IMR-90 (cell line): ENCODE data around the gene HJURP. TPM values are rescaled to one million over a fixed set of nuclear protein-coding genes. Genes with fewer than 3 reads are reported as not detected.

ENCODE experiments used
- ATAC-seq: fragments of 200-7000 bp; cut with Tn5 transposase; 2 replicates; pipeline ENCODE4 v1.9.1; 2020; ENCODE audit warnings: low read depth, mild to moderate bottlenecking, moderate library complexity
- BruUV-seq: library from RNA; stranded (reverse); fragments of 400-500 nt; replicated peaks from 2 replicates; lab custom pipeline; 2021; lab: Mats Ljungman, UMichigan
- CTCF ChIA-PET: fragments of 300-600 bp; formaldehyde crosslinking; extraction: SDS; loops from one replicate; lab custom pipeline; 2021; ENCODE audit warnings: antibody characterized with exemption; lab: Yijun Ruan, JAX
- POLR2A ChIA-PET: fragments of 300-600 bp; sonication (Branson Sonifier 250); formaldehyde crosslinking; loops from one replicate; lab custom pipeline; 2022; ENCODE audit warnings: antibody characterized with exemption; ENCODE audit not compliant: unreplicated experiment; lab: Charles Lee
- DNase-seq: peaks from one replicate; pipeline ENCODE4 v3.0.0; 2013
- H2AFZ ChIP-seq: replicated peaks from 2 replicates; pipeline ENCODE3; 2013; ENCODE audit warnings: low read length, mild to moderate bottlenecking; ENCODE audit not compliant: poor library complexity
- H2AK5ac ChIP-seq: 2 replicates; pipeline ENCODE4 v1.6.1; 2013; ENCODE audit warnings: low read depth, low read length, inconsistent platforms
- H2AK9ac ChIP-seq: replicated peaks from 2 replicates; pipeline ENCODE3; 2013; ENCODE audit warnings: mild to moderate bottlenecking, low read depth, low read length, moderate library complexity; ENCODE audit not compliant: poor library complexity
- H2BK120ac ChIP-seq: 2 replicates; pipeline ENCODE4 v1.6.1; 2013; ENCODE audit warnings: low read depth, low read length, inconsistent platforms
- H2BK15ac ChIP-seq: 3 replicates; pipeline ENCODE4 v1.6.1; 2013; ENCODE audit warnings: low read depth, low read length, inconsistent platforms
- H2BK20ac ChIP-seq: 2 replicates; pipeline ENCODE4 v1.6.1; 2013; ENCODE audit warnings: low read depth, mild to moderate bottlenecking, inconsistent platforms, low read length, moderate library complexity
- H2BK5ac ChIP-seq: 2 replicates; pipeline ENCODE4 v1.6.1; 2013; ENCODE audit warnings: mild to moderate bottlenecking, low read depth, low read length, inconsistent platforms; ENCODE audit not compliant: poor library complexity, severe bottlenecking
- H3K14ac ChIP-seq: replicated peaks from 2 replicates; pipeline ENCODE4 v1.6.1; 2013; ENCODE audit warnings: low read depth, low read length, inconsistent platforms
- H3K18ac ChIP-seq: 2 replicates; pipeline ENCODE4 v1.6.1; 2013; ENCODE audit warnings: low read depth, low read length, control low read depth
- H3K23ac ChIP-seq: 2 replicates; pipeline ENCODE4 v1.6.1; 2013; ENCODE audit warnings: low read depth, low read length, inconsistent platforms
- H3K27ac ChIP-seq: 2 replicates; pipeline ENCODE4 v1.5.1; 2013; ENCODE audit warnings: mild to moderate bottlenecking, control low read depth, low read length; ENCODE audit not compliant: insufficient read depth
- H3K27me3 ChIP-seq: 2 replicates; pipeline ENCODE4 v1.6.1; 2013; ENCODE audit warnings: low read length; ENCODE audit not compliant: control insufficient read depth, insufficient read depth
- H3K36me3 ChIP-seq: 2 replicates; pipeline ENCODE4 v1.6.1; 2013; ENCODE audit warnings: low read length, mixed read lengths; ENCODE audit not compliant: control insufficient read depth, insufficient read depth
- H3K4ac ChIP-seq: 2 replicates; pipeline ENCODE4 v1.6.1; 2013; ENCODE audit warnings: low read depth, low read length, inconsistent platforms
- H3K4me1 ChIP-seq: 2 replicates; pipeline ENCODE4 v1.6.1; 2013; ENCODE audit warnings: low read length, mixed read lengths; ENCODE audit not compliant: control insufficient read depth, insufficient read depth
- H3K4me2 ChIP-seq: 2 replicates; pipeline ENCODE4 v1.6.1; 2013; ENCODE audit warnings: low read depth, mild to moderate bottlenecking, control low read depth, low read length, moderate library complexity
- H3K4me3 ChIP-seq: 2 replicates; pipeline ENCODE4 v1.5.1; 2013; ENCODE audit warnings: low read depth, mild to moderate bottlenecking, control low read depth, low read length, moderate library complexity; ENCODE audit not compliant: insufficient read depth
- H3K56ac ChIP-seq: 2 replicates; pipeline ENCODE4 v1.6.1; 2013; ENCODE audit warnings: low read length, inconsistent platforms; ENCODE audit not compliant: insufficient read depth; ENCODE audit errors: extremely low read depth
- H3K79me1 ChIP-seq, 2 experiments: 2 replicates each; pipeline ENCODE4 v1.6.1; 2013; ENCODE audit warnings: low read length in 2 of 2, inconsistent platforms in 1 of 2, low read depth in 1 of 2
- H3K9ac ChIP-seq: 2 replicates; pipeline ENCODE4 v1.6.1; 2013; ENCODE audit warnings: low read depth, low read length, control low read depth
- H3K9me1 ChIP-seq: 2 replicates; pipeline ENCODE4 v1.6.1; 2013; ENCODE audit warnings: low read length, inconsistent platforms; ENCODE audit not compliant: insufficient read depth
- H3K9me3 ChIP-seq: 2 replicates; pipeline ENCODE4 v1.6.1; 2013; ENCODE audit warnings: low read length; ENCODE audit not compliant: control insufficient read depth, insufficient read depth
- H4K20me1 ChIP-seq: 2 replicates; pipeline ENCODE4 v1.6.1; 2013; ENCODE audit warnings: low read length, inconsistent platforms; ENCODE audit not compliant: insufficient read depth
- H4K5ac ChIP-seq: 2 replicates; pipeline ENCODE4 v1.6.1; 2013; ENCODE audit warnings: mild to moderate bottlenecking, low read depth, low read length, control low read depth
- H4K8ac ChIP-seq, 2 experiments: 2 replicates each; pipeline ENCODE4 v1.6.1; 2013; ENCODE audit warnings: low read depth in 2 of 2, low read length in 2 of 2, control low read depth in 1 of 2, inconsistent platforms in 1 of 2
- H4K91ac ChIP-seq: 2 replicates; pipeline ENCODE4 v1.6.1; 2013; ENCODE audit warnings: low read depth, low read length, inconsistent platforms; ENCODE audit not compliant: insufficient read depth
- CHD1 ChIP-seq: IDR thresholded peaks from 2 replicates; pipeline ENCODE4 v1.6.1; 2012; ENCODE audit warnings: low read depth, low read length, improper control_type of control experiment
- FOS ChIP-seq: fragments of 150-350 bp; IDR thresholded peaks from 2 replicates; pipeline ENCODE4 v1.6.1; 2016; ENCODE audit warnings: low read depth, low read length
- MAFK ChIP-seq: IDR thresholded peaks from 2 replicates; pipeline ENCODE4 v1.6.1; 2012; ENCODE audit warnings: low read depth, low read length, improper control_type of control experiment
- MXI1 ChIP-seq: IDR thresholded peaks from 2 replicates; pipeline ENCODE4 v1.6.1; 2012; ENCODE audit warnings: low read depth, mild to moderate bottlenecking, low read length, moderate library complexity, borderline replicate concordance
- NFE2L2 ChIP-seq: fragments of 150-350 bp; IDR thresholded peaks from 2 replicates; pipeline ENCODE4 v1.6.1; 2016; ENCODE audit warnings: low read depth, mild to moderate bottlenecking, low read length
- POLR2A ChIP-seq: IDR thresholded peaks from 2 replicates; pipeline ENCODE4 v1.6.1; 2012; ENCODE audit warnings: mild to moderate bottlenecking, low read depth, low read length
- RAD21 ChIP-seq: IDR thresholded peaks from 2 replicates; pipeline ENCODE4 v1.6.1; 2012; ENCODE audit warnings: low read length, improper control_type of control experiment
- RCOR1 ChIP-seq: IDR thresholded peaks from 2 replicates; pipeline ENCODE4 v1.6.1; 2012; ENCODE audit warnings: mild to moderate bottlenecking, low read length, improper control_type of control experiment; ENCODE audit not compliant: insufficient replicate concordance
- WGBS, 2 experiments: methylation state at CpG; one replicate each; pipeline versions ENCODE4 v1.1.5 to v1.1.7; 2013; ENCODE audit warnings: missing lambda C conversion rate in 2 of 2; ENCODE audit not compliant: insufficient read length in 1 of 2; ENCODE audit errors: extremely low coverage in 2 of 2; 5-methylcytosine and 5-hydroxymethylcytosine counted together
- dilution Hi-C: fragments of 300-500 bp; cut with HindIII; formaldehyde crosslinking; loops from one replicate; pipeline ENCODE4 v1.14.3; 2018; ENCODE audit warnings: low sequenced_read_pairs; ENCODE audit not compliant: unreplicated experiment
- in situ Hi-C: fragments of 300-500 bp; cut with MboI; formaldehyde crosslinking; loops from 3 replicates; pipeline ENCODE4 v1.14.3; 2019; ENCODE audit warnings: low sequenced_read_pairs, inconsistent platforms, mixed read lengths
- intact Hi-C: fragments of 100-400 bp; cut with micrococcal nuclease; formaldehyde crosslinking; loops from 2 replicates; pipeline ENCODE4 v1.10.0; 2022
- polyA plus RNA-seq, 3 experiments: library from polyadenylated mRNA; depleted of rRNA; stranded (reverse); fragments of >200 nt; gene quantifications; 2 replicates each; pipeline ENCODE4 v1.2.3, GENCODE V29; 2012; ENCODE audit warnings: low replicate concordance in 1 of 3
- total RNA-seq: library from RNA; depleted of rRNA; stranded (reverse); fragments of >200 nt; gene quantifications from 2 replicates; pipeline ENCODE4 v1.2.3, GENCODE V29; 2012

HJURP gene
- total and polyA plus RNA-seq, 2 of the 4 experiments (the other 2 are of a cell fraction) = 22.6 to 26.5 TPM

- Histone ChIP-seq H4K8ac (no peak overlapping the region), H4K5ac (no peak overlapping the region), H3K27me3 (peaks cover 44% of the 10 kb centered on the region), H2BK15ac (no peak overlapping the region), H4K20me1 (no peaks in the 10 kb centered on the region), H3K14ac (no peak overlapping the region), H4K91ac (no peak overlapping the region), H3K9me3 (no peaks in the 10 kb centered on the region), H3K4ac (no peak overlapping the region), H3K9me1 (no peaks in the 10 kb centered on the region), H3K9ac (no peak overlapping the region), H2AFZ (no peak overlapping the region), H2AK9ac (no peak overlapping the region), H3K36me3 (no peaks in the 10 kb centered on the region), H3K23ac (no peak overlapping the region), H2BK5ac (no peak overlapping the region), H3K4me2 (no peak overlapping the region), H2AK5ac (no peak overlapping the region), H3K56ac (no peak overlapping the region), H3K18ac (no peak overlapping the region), H3K4me1 (no peaks in the 10 kb centered on the region), H2BK120ac (no peak overlapping the region), H2BK20ac (no peak overlapping the region), H3K79me1 (no peaks in the 10 kb centered on the region), H3K4me3 (no peak overlapping the region), H3K27ac (no peak overlapping the region)
- in situ Hi-C loops (no loop called here), intact Hi-C loops (no loop called here), dilution Hi-C loops (no loop called here)
- no peak for ATAC-seq
- ChIA-PET CTCF (no interaction called here), POLR2A (no interaction called here)
- BruUV-seq = no TSS peak
- 35% methylated on average over 2 of the region's 12 CpGs; no CpG with 5 or more reads in 1 of the 2 experiments for WGBS, 2 experiments
- DNase-seq = no peak
- TF ChIP-seq CHD1 = no peak
- no peak for TF ChIP-seq RAD21
- TF ChIP-seq MAFK = no peak
- no peak for TF ChIP-seq RCOR1
- no peak for TF ChIP-seq NFE2L2
- TF ChIP-seq FOS = no peak
- no peak for TF ChIP-seq MXI1
- no peak for TF ChIP-seq POLR2A
Observed at GRCh38 chr2:233807215-233807865, 47.0 kb downstream of the HJURP start.
